HepG2 (cell line): Measurements from ENCODE around the gene KAZN. TPM values are rescaled to one million over a fixed set of nuclear protein-coding genes. Genes with fewer than 3 reads are reported as not detected.

Experiments used
- ATAC-seq: fragments of 200-7000 bp; cut with Tn5 transposase; 3 replicates; pipeline ENCODE4 v1.9.1; 2020; ENCODE audit warnings: mild to moderate bottlenecking, moderate library complexity
- BruUV-seq: library from RNA; stranded (reverse); fragments of 400-500 nt; replicated peaks from 2 replicates; lab custom pipeline; 2021; lab: Mats Ljungman, UMichigan
- CTCF ChIA-PET: fragments of 300-600 bp; formaldehyde crosslinking; extraction: SDS; loops from one replicate; lab custom pipeline; 2021; ENCODE audit warnings: low total read pairs, inconsistent platforms, low intra/inter-chr PET ratio; lab: Yijun Ruan, JAX
- POLR2A ChIA-PET: fragments of 350-600 bp; sonication (Branson Sonifier 250); formaldehyde crosslinking; loops from one replicate; lab custom pipeline; 2020; ENCODE audit warnings: antibody characterized with exemption, inconsistent platforms; lab: Yijun Ruan, JAX
- DNase-seq: peaks from one replicate; pipeline ENCODE4 v3.0.0-alpha.2; 2015; ENCODE audit warnings: low spot score
- FAIRE-seq: peaks from 3 replicates; lab custom pipeline; 2011; peaks lifted over from hg19 to GRCh38; lab: Jason Lieb, UNC
- H2AFZ ChIP-seq: one replicate; pipeline ENCODE4 v1.6.1; 2011; ENCODE audit warnings: low read length, inconsistent platforms
- H3K27ac ChIP-seq: fragments of 300-600 bp; 3 replicates; pipeline ENCODE4 v1.8.0; 2011; ENCODE audit warnings: mixed run types, mild to moderate bottlenecking, mixed read lengths, low read length, inconsistent platforms; ENCODE audit not compliant: insufficient read depth; ENCODE audit errors: extremely low read length
- H3K27me3 ChIP-seq, 2 experiments: fragments of 200-600 bp in 1 of 2; 2 replicates in 1 of 2; 3 replicates in 1 of 2; pipeline versions ENCODE4 v1.6.0 to v1.8.0; 2011; ENCODE audit warnings: low read length in 2 of 2, mild to moderate bottlenecking in 2 of 2, moderate library complexity in 2 of 2, inconsistent platforms in 1 of 2; ENCODE audit not compliant: insufficient read depth in 2 of 2, control insufficient read depth in 1 of 2
- H3K36me3 ChIP-seq, 2 experiments: fragments of 200-600 bp in 1 of 2; replicated peaks in 1 of 2; 2 replicates in 1 of 2; 3 replicates in 1 of 2; pipeline versions ENCODE4 v1.5.1 to v1.8.0; 2011; ENCODE audit warnings: low read length in 2 of 2, inconsistent platforms in 1 of 2; ENCODE audit not compliant: insufficient read depth in 2 of 2, control insufficient read depth in 1 of 2
- H3K4me1 ChIP-seq: 2 replicates; pipeline ENCODE4 v1.5.1; 2012; ENCODE audit warnings: low read length, inconsistent platforms; ENCODE audit not compliant: insufficient read depth
- H3K4me2 ChIP-seq: 2 replicates; pipeline ENCODE4 v1.6.0; 2011; ENCODE audit warnings: low read depth, low read length, inconsistent platforms
- H3K4me3 ChIP-seq, 3 experiments: fragments of 200-600 bp in 1 of 3; sonication (generic), shearing (Covaris generic) in 1 of 3; replicated peaks in 1 of 3; 2 replicates each; pipeline ENCODE4 v1.5.1; 2011 to 2016; ENCODE audit warnings: low read length in 3 of 3, inconsistent platforms in 2 of 3, low read depth in 2 of 3, mild to moderate bottlenecking in 2 of 3, control low read depth in 1 of 3, mixed read lengths in 1 of 3; ENCODE audit not compliant: insufficient read depth in 1 of 3
- H3K79me2 ChIP-seq: one replicate; pipeline ENCODE4 v1.6.1; 2011; ENCODE audit warnings: low read length, inconsistent platforms; ENCODE audit not compliant: insufficient read depth
- H3K9ac ChIP-seq: 2 replicates; pipeline ENCODE4 v1.6.0; 2011; ENCODE audit warnings: mild to moderate bottlenecking, low read depth, low read length, inconsistent platforms; ENCODE audit not compliant: insufficient read depth
- H3K9me3 ChIP-seq: 2 replicates; pipeline ENCODE4 v1.5.1; 2012; ENCODE audit warnings: mild to moderate bottlenecking, low read length
- H4K20me1 ChIP-seq: 2 replicates; pipeline ENCODE4 v1.6.0; 2011; ENCODE audit warnings: inconsistent platforms, mild to moderate bottlenecking, low read length, moderate library complexity; ENCODE audit not compliant: insufficient read depth
- CBFB ChIP-seq: sonication (generic); formaldehyde crosslinking; IDR thresholded peaks from 2 replicates; pipeline ENCODE4 v1.4.0; 2020; ENCODE audit warnings: missing genetic modification reagents
- ETV5 ChIP-seq: IDR thresholded peaks from 2 replicates; pipeline ENCODE4 v1.6.1; 2018; ENCODE audit warnings: missing biosample characterization, missing genetic modification reagents, inconsistent platforms, borderline replicate concordance
- FOXK2 ChIP-seq: fragments of 450-650 bp; IDR thresholded peaks from 2 replicates; pipeline ENCODE4 v1.6.1; 2016
- GABPA ChIP-seq, 2 experiments: IDR thresholded peaks; 2 replicates each; pipeline ENCODE4 v1.6.1; 2011 to 2016; ENCODE audit warnings: low read depth in 2 of 2, low read length in 1 of 2, missing biosample characterization in 1 of 2, missing genetic modification characterization in 1 of 2
- REST ChIP-seq, 2 experiments: IDR thresholded peaks; 2 replicates each; pipeline ENCODE4 v1.6.1; 2011 to 2012; ENCODE audit warnings: low read length in 2 of 2, borderline replicate concordance in 1 of 2, low read depth in 1 of 2, mild to moderate bottlenecking in 1 of 2, moderate library complexity in 1 of 2
- RXRA ChIP-seq: sonication (generic); formaldehyde crosslinking; IDR thresholded peaks from 2 replicates; pipeline ENCODE4 v1.5.1; 2020; ENCODE audit warnings: missing genetic modification reagents
- SIX1 ChIP-seq: sonication (generic); formaldehyde crosslinking; IDR thresholded peaks from 2 replicates; pipeline ENCODE4 v1.4.0; 2020; ENCODE audit warnings: missing genetic modification reagents, borderline replicate concordance
- SUZ12 ChIP-seq: fragments of 150-350 bp; IDR thresholded peaks from 2 replicates; pipeline ENCODE4 v1.6.1; 2014; ENCODE audit warnings: low read depth, low read length
- ZNF282 ChIP-seq: fragments of 450-650 bp; IDR thresholded peaks from 2 replicates; pipeline ENCODE4 v1.6.1; 2018; ENCODE audit not compliant: partially characterized antibody
- ZNF556 ChIP-seq: sonication (generic); formaldehyde crosslinking; IDR thresholded peaks from 2 replicates; pipeline ENCODE4 v1.4.0; 2020; ENCODE audit warnings: mild to moderate bottlenecking, missing genetic modification reagents, borderline replicate concordance
- WGBS: methylation state at CpG from one replicate; pipeline ENCODE4 v1.1.6; 2017; ENCODE audit warnings: low lambda C conversion rate; 5-methylcytosine and 5-hydroxymethylcytosine counted together
- in situ Hi-C: cut with HindIII; loops from 2 replicates; pipeline ENCODE4 v1.10.0; 2017; ENCODE audit warnings: low pct_unique_long_range_greater_than_20kb; ENCODE audit not compliant: extremely low pct_ligation_motif_present
- intact Hi-C: fragments of 100-400 bp; cut with micrococcal nuclease; formaldehyde crosslinking; loops from one replicate; pipeline ENCODE4 v1.10.0; 2022; ENCODE audit not compliant: unreplicated experiment
- polyA plus RNA-seq, 8 experiments: library from polyadenylated mRNA; depleted of rRNA in 3 of 8; stranded (reverse) in 7 of 8; unstranded in 1 of 8; fragments of >200 nt; fragmentation: Illumina TruSeq in 4 of 8; extraction: Trizol in 4 of 8; gene quantifications; 2 replicates each; pipeline versions ENCODE4 v1.2.1 to v1.2.3, GENCODE V29; 2011 to 2016; ENCODE audit warnings: low read depth in 4 of 8, missing spikeins in 1 of 8, mixed read lengths in 1 of 8; ENCODE audit not compliant: insufficient read depth in 1 of 8
- total RNA-seq, 5 experiments: library from RNA; depleted of rRNA; stranded (reverse); fragments of >200 nt; fragmentation: Illumina TruSeq; extraction: Trizol; gene quantifications; 2 replicates each; pipeline ENCODE4 v1.2.3, GENCODE V29; 2016; ENCODE audit warnings: low read depth in 1 of 5
- TF ChIP-seq, protein P1 (sequence below): IDR thresholded peaks from 2 replicates; pipeline ENCODE4 v1.6.1; 2012; ENCODE audit warnings: low read length, improper control_type of control experiment
- TF ChIP-seq, protein P2 (sequence below): sonication (generic); formaldehyde crosslinking; IDR thresholded peaks from 2 replicates; pipeline ENCODE4 v1.8.0; 2022; ENCODE audit warnings: mild to moderate bottlenecking, missing genetic modification reagents, moderate library complexity
- TF ChIP-seq, protein P3 (sequence below): sonication (generic); formaldehyde crosslinking; IDR thresholded peaks from 2 replicates; pipeline ENCODE4 v1.5.0; 2020; ENCODE audit warnings: mild to moderate bottlenecking, low read depth, missing genetic modification reagents, borderline replicate concordance

The KAZN gene
- total and polyA plus RNA-seq, 2 of the 13 experiments (the other 11 are each of a cell fraction or from before 2014, with no cell fraction given): 10.4 to 13.5 TPM

DNA sequence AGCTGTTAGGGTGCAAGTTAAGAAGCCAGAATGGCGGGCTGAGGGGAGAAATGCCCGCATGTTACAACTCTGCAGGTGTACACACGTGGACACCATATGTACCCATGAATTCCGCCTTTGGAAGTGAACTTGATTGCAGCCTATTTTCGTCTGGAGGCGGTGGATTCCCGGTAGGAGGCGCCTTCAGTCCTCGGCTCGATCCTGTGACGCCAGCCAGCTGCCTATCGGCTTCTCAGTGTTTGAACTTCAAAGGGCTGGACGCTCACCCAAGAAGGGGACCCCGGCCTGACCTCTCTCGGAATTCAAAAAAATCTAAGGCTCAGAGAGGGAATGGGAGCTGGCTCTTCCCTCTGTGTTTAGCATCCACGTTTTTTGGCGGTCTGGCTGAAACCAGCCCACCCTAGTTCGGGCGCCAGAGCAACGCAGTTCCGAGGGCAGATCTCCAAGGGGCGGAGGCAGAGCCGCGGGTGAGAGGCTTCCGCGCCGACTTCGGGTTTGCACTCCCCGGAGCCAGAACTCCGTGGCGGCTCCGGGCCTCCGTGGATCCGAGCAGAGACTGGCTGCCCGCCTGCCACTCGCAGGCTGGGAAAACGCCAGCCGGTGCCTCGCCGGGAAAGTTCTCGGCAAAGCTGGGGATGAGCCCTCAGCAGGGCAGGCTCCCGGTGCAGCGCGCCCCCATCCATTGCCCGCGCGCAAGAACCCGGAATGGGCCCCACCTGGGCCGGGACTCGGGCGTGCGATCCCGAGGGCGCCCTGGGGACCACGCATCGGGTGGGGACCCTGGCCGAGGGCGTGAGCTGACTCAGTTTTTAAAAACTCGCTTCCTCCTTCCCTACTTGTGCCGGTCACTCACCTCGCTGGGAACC is 554.1 kb downstream of the KAZN start:
- no peak overlapping the region for H2AFZ ChIP-seq
- under 1% methylated on average over 21 of the region's 61 CpGs for WGBS
- H3K4me1 ChIP-seq: peaks cover 79% of the 10 kb centered on the region
- intact Hi-C loops (loop anchor here (1.0 to 5.0 kb wide), 4 partner anchors 24 to 120 kb away; no protein-coding TSS in a partner anchor), in situ Hi-C loops (no loop called here)
- H3K27me3 ChIP-seq: no peaks in the 10 kb centered on the region
- ATAC-seq (peak; percentile 55), DNase-seq (peak; percentile 88), FAIRE-seq (peak; percentile 86)
- H3K27ac ChIP-seq: peak overlapping the region; percentile 69
- POLR2A ChIA-PET: interaction anchor here (0.6 to 3.9 kb wide), 12 partner anchors 12 to 120 kb away, joined by 3 to 33 read pairs (median 8); no protein-coding TSS in a partner anchor
- H3K4me3 ChIP-seq: peak overlapping the region; percentile 69 to 83 (median 70)
- no peaks in the 10 kb centered on the region for H3K9me3 ChIP-seq
- CTCF ChIA-PET: interaction anchor here (1.0 to 2.7 kb wide), 5 partner anchors 24 to 152 kb away, joined by 3 to 18 read pairs (median 6); no protein-coding TSS in a partner anchor
- H3K9ac ChIP-seq: peak overlapping the region; percentile 77
- H3K4me2 ChIP-seq: peak overlapping the region; percentile 86
- peaks cover 54% of the 10 kb centered on the region for H3K79me2 ChIP-seq
- H4K20me1 ChIP-seq: peaks cover 21% of the 10 kb centered on the region; the same call in 1 of the 2 replicates
- TSS peak; percentile 69 for BruUV-seq
- peaks cover 2 to 15% of the 10 kb centered on the region in 2 experiments; a peak in 3 of 5 replicates for H3K36me3 ChIP-seq
- TF ChIP-seq RXRA (CRISPR knock-in tag) (peak; percentile 94), ZNF556 (CRISPR knock-in tag) (no peak; the same call in 1 of the 2 replicates), REST (IDR thresholded peaks at IDR 0.05; ENCODE audit: borderline replicate concordance in 1 of 2, low read depth in 1 of 2, low read length in 2 of 2) (peak in 1 of 2 experiments; percentile 47; a peak in 2 of 4 replicates), SIX1 (CRISPR knock-in tag) (no peak), CBFB (CRISPR knock-in tag) (no peak), GABPA (IDR thresholded peaks at IDR 0.05; ENCODE audit: low read depth, low read length) (no peak), GABPA (CRISPR knock-in tag; IDR thresholded peaks at IDR 0.05; ENCODE audit: low read depth) (peak; percentile 20; the same call in 1 of the 2 replicates), ETV5 (peak; percentile 10; the same call in 1 of the 2 replicates), ZNF282 (no peak), SUZ12 (no peak), FOXK2 (0 out of 2 replicates have a peak, but pooled peaks have one; percentile 28)
- TF ChIP-seq, protein P1, sequence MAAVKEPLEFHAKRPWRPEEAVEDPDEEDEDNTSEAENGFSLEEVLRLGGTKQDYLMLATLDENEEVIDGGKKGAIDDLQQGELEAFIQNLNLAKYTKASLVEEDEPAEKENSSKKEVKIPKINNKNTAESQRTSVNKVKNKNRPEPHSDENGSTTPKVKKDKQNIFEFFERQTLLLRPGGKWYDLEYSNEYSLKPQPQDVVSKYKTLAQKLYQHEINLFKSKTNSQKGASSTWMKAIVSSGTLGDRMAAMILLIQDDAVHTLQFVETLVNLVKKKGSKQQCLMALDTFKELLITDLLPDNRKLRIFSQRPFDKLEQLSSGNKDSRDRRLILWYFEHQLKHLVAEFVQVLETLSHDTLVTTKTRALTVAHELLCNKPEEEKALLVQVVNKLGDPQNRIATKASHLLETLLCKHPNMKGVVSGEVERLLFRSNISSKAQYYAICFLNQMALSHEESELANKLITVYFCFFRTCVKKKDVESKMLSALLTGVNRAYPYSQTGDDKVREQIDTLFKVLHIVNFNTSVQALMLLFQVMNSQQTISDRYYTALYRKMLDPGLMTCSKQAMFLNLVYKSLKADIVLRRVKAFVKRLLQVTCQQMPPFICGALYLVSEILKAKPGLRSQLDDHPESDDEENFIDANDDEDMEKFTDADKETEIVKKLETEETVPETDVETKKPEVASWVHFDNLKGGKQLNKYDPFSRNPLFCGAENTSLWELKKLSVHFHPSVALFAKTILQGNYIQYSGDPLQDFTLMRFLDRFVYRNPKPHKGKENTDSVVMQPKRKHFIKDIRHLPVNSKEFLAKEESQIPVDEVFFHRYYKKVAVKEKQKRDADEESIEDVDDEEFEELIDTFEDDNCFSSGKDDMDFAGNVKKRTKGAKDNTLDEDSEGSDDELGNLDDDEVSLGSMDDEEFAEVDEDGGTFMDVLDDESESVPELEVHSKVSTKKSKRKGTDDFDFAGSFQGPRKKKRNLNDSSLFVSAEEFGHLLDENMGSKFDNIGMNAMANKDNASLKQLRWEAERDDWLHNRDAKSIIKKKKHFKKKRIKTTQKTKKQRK: no peak
- TF ChIP-seq, protein P2, sequence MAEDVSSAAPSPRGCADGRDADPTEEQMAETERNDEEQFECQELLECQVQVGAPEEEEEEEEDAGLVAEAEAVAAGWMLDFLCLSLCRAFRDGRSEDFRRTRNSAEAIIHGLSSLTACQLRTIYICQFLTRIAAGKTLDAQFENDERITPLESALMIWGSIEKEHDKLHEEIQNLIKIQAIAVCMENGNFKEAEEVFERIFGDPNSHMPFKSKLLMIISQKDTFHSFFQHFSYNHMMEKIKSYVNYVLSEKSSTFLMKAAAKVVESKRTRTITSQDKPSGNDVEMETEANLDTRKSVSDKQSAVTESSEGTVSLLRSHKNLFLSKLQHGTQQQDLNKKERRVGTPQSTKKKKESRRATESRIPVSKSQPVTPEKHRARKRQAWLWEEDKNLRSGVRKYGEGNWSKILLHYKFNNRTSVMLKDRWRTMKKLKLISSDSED (CRISPR knock-in tag): no peak
- TF ChIP-seq, protein P3, sequence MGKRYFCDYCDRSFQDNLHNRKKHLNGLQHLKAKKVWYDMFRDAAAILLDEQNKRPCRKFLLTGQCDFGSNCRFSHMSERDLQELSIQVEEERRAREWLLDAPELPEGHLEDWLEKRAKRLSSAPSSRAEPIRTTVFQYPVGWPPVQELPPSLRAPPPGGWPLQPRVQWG: no peak
